CD4-positive, CD25-positive, alpha-beta regulatory T cell (primary cell): ENCODE data around the gene APOBEC3H. TPM values are rescaled to one million over a fixed set of nuclear protein-coding genes. Genes with fewer than 3 reads are reported as not detected.
A peak's percentile ranks its signal among the peaks of the same experiment; 100 is the strongest.

Experiments used
- ATAC-seq, 2 donors: fragments of 150-1000 bp; cut with Tn5 transposase; one replicate each; pipeline ENCODE4 v1.10.0; 2021; ENCODE audit warnings: low read depth in 2 of 2, moderate number of reproducible peaks in 2 of 2, moderate library complexity in 1 of 2
- DNase-seq, 3 donors: peaks; one replicate each; pipeline versions ENCODE4 v3.0.0 to v3.0.0-alpha.2; 2012 to 2022; ENCODE audit warnings: mixed read lengths in 1 of 3
- H3K27ac ChIP-seq: one replicate; pipeline ENCODE4 v1.7.0; 2013; ENCODE audit warnings: mild to moderate bottlenecking, low read length; ENCODE audit not compliant: insufficient read depth, poor library complexity, severe bottlenecking
- H3K27me3 ChIP-seq: one replicate; pipeline ENCODE4 v1.7.0; 2013; ENCODE audit warnings: low read length; ENCODE audit not compliant: control insufficient read depth, insufficient read depth
- H3K36me3 ChIP-seq: one replicate; pipeline ENCODE4 v1.7.0; 2013; ENCODE audit warnings: mild to moderate bottlenecking, low read length, moderate library complexity; ENCODE audit not compliant: control insufficient read depth, insufficient read depth
- H3K4me1 ChIP-seq: 2 replicates; pipeline ENCODE4 v1.7.0; 2013; ENCODE audit warnings: mild to moderate bottlenecking, low read length; ENCODE audit not compliant: insufficient read depth, control insufficient read depth, poor library complexity, severe bottlenecking
- H3K4me3 ChIP-seq: one replicate; pipeline ENCODE4 v1.7.0; 2013; ENCODE audit warnings: low read depth, mild to moderate bottlenecking, low read length, moderate library complexity
- H3K9me3 ChIP-seq, 2 experiments: 1 replicate in 1 of 2; 2 replicates in 1 of 2; pipeline ENCODE4 v1.7.0; 2013; ENCODE audit warnings: low read length in 2 of 2, mild to moderate bottlenecking in 1 of 2, moderate library complexity in 1 of 2; ENCODE audit not compliant: control insufficient read depth in 2 of 2
- H3K27ac Mint-ChIP-seq, 3 donors: one replicate each; pipeline ENCODE4 v1.8.0; 2020 to 2022; ENCODE audit warnings: mild to moderate bottlenecking in 3 of 3, mixed read lengths in 3 of 3, moderate library complexity in 2 of 3
- H3K27me3 Mint-ChIP-seq: one replicate; pipeline ENCODE4 v1.8.0; 2022; ENCODE audit warnings: mild to moderate bottlenecking, mixed read lengths
- H3K36me3 Mint-ChIP-seq: one replicate; pipeline ENCODE4 v1.8.0; 2020; ENCODE audit warnings: mixed read lengths
- H3K4me1 Mint-ChIP-seq, 4 donors: one replicate each; pipeline ENCODE4 v1.8.0; 2020 to 2022; ENCODE audit warnings: mixed read lengths in 4 of 4, mild to moderate bottlenecking in 1 of 4
- H3K4me3 Mint-ChIP-seq, 4 donors: one replicate each; pipeline ENCODE4 v1.8.0; 2020 to 2022; ENCODE audit warnings: mild to moderate bottlenecking in 4 of 4, mixed read lengths in 4 of 4, moderate library complexity in 3 of 4
- H3K9me3 Mint-ChIP-seq, 7 donors: one replicate each; pipeline ENCODE4 v1.8.0; 2020 to 2022; ENCODE audit warnings: mixed read lengths in 7 of 7, mild to moderate bottlenecking in 3 of 7, moderate library complexity in 2 of 7
- polyA plus RNA-seq, 4 donors: library from polyadenylated mRNA; unstranded; fragments of 300-500 nt; fragmentation: Illumina TruSeq; gene quantifications; one replicate each; pipeline ENCODE4 v1.2.3, GENCODE V29; 2021
- total RNA-seq: library from RNA; stranded (reverse); gene quantifications from one replicate; pipeline ENCODE4 v1.2.3, GENCODE V29; 2022

The APOBEC3H gene
- total and polyA plus RNA-seq, 5 donors from 2014 or later = 1.7 to 7.8 (median 2.6) TPM

- Mint-ChIP-seq H3K4me3 (peak overlapping the region; percentile 50 to 81 (median 68)), H3K27ac (peak overlapping the region; percentile 88 to 93 (median 88)), H3K36me3 (no peaks in the 10 kb centered on the region), H3K27me3 (no peaks in the 10 kb centered on the region), H3K4me1 (peaks cover 20 to 42% (median 30%) of the 10 kb centered on the region in 4 donors), H3K9me3 (no peaks in the 10 kb centered on the region)
- ATAC-seq = peak; percentile 69 to 72
- Histone ChIP-seq H3K36me3 (no peaks in the 10 kb centered on the region), H3K27me3 (no peaks in the 10 kb centered on the region), H3K4me3 (peak overlapping the region; percentile 68), H3K27ac (peak overlapping the region; percentile 86), H3K9me3 (no peaks in the 10 kb centered on the region), H3K4me1 (peaks cover 33% of the 10 kb centered on the region)
- DNase-seq = peak; percentile 60 to 92 (median 76)
Measured at GRCh38 chr22:39117585-39118191, 20.6 kb downstream of the APOBEC3H start.

DNA sequence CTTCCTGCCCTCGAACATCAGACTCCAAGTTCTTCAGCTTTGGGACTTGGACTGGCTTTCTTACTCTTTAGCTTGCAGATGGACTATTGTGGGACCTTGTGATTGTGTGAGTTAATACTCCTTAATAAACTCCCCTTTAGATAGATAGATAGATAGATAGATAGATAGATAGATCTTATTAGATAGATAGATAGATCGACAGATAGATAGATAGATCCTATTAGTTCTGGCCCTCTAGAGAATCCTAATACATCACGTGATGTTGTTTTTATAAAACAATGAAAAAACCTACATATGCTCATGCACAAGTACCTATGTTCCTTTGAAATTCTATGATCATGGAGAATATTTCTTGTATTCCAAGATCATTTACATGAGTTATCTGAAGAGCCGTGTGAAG, 23.9 kb downstream of the APOBEC3H start:
- ATAC-seq (no peak), DNase-seq (no peak)
- Histone ChIP-seq H3K4me3 (no peak overlapping the region), H3K36me3 (no peaks in the 10 kb centered on the region), H3K4me1 (peaks cover 33% of the 10 kb centered on the region), H3K27ac (no peak overlapping the region), H3K27me3 (no peaks in the 10 kb centered on the region), H3K9me3 (no peaks in the 10 kb centered on the region)
- Mint-ChIP-seq H3K27ac (peak overlapping the region in 2 of 3 donors; percentile 5 to 26), H3K4me3 (no peak overlapping the region), H3K9me3 (no peaks in the 10 kb centered on the region), H3K36me3 (no peaks in the 10 kb centered on the region), H3K4me1 (peaks cover 20 to 36% (median 24%) of the 10 kb centered on the region in 4 donors), H3K27me3 (no peaks in the 10 kb centered on the region)

DNA sequence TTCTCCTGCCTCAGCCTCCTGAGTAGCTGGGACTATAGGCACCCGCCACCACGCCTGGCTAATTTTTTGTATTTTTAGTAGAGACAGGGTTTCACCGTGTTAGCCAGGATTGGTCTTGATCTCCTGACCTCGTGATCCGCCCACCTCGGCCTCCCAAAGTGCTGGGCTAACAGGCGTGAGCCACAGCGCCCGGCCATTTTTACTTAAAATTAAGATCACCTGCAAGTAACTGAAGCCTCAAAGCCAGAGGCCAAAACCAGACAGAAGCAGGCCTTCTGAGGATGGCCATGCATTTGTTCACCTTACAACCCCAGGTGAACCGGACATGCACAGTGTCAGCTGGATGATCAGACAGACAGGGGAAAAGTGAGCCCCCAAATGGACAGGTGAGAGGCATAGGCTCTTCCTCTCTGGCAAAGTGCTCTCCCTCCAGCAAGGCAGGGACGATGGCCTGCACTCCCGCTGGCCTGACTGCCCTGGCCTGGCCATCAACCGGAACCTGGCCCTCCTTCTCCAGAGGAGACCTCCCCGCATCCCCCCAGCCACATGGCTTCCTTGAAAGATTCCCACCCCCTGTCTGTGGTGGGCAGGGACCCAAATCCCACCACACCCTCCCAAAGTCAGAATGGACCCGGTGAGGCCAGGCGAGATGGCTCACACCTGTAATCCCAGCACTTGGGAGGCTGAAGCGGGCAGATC, 25.9 kb downstream of the APOBEC3H start:
- Mint-ChIP-seq H3K4me1 (peaks cover 7 to 19% (median 9%) of the 10 kb centered on the region in 4 donors), H3K9me3 (no peaks in the 10 kb centered on the region), H3K27ac (no peak overlapping the region), H3K27me3 (no peaks in the 10 kb centered on the region), H3K4me3 (no peak overlapping the region), H3K36me3 (no peaks in the 10 kb centered on the region)
- H3K4me3 ChIP-seq = no peak overlapping the region
- H3K27ac ChIP-seq = no peak overlapping the region
- no peaks in the 10 kb centered on the region for H3K36me3 ChIP-seq
- DNase-seq (no peak), ATAC-seq (no peak)
- H3K9me3 ChIP-seq = no peaks in the 10 kb centered on the region
- H3K4me1 ChIP-seq = peaks cover 14% of the 10 kb centered on the region
- H3K27me3 ChIP-seq = no peaks in the 10 kb centered on the region

- H3K4me1 Mint-ChIP-seq = peaks cover 4 to 13% (median 7%) of the 10 kb centered on the region in 4 donors
- no peaks in the 10 kb centered on the region for H3K36me3 ChIP-seq
- no peak overlapping the region for H3K4me3 ChIP-seq
- H3K27ac ChIP-seq = no peak overlapping the region
- no peaks in the 10 kb centered on the region for H3K36me3 Mint-ChIP-seq
- ATAC-seq (no peak), DNase-seq (no peak)
- no peaks in the 10 kb centered on the region for H3K9me3 Mint-ChIP-seq
- no peak overlapping the region for H3K27ac Mint-ChIP-seq
- H3K27me3 Mint-ChIP-seq = no peaks in the 10 kb centered on the region
- peaks cover 6% of the 10 kb centered on the region for H3K4me1 ChIP-seq
- H3K4me3 Mint-ChIP-seq = no peak overlapping the region
- H3K27me3 ChIP-seq = no peaks in the 10 kb centered on the region
- H3K9me3 ChIP-seq = no peaks in the 10 kb centered on the region
Measured at GRCh38 chr22:39123751-39124581, 26.9 kb downstream of the APOBEC3H start.

GRCh38 chr22:39125622-39126021, 28.6 kb downstream of the APOBEC3H start:
- H3K36me3 Mint-ChIP-seq = peaks cover 4% of the 10 kb centered on the region
- DNase-seq (no peak), ATAC-seq (no peak)
- H3K27me3 Mint-ChIP-seq = no peaks in the 10 kb centered on the region
- peaks cover 4 to 20% (median 7%) of the 10 kb centered on the region in 4 donors for H3K4me1 Mint-ChIP-seq
- Histone ChIP-seq H3K36me3 (peaks cover 5% of the 10 kb centered on the region), H3K27ac (no peak overlapping the region), H3K4me1 (peaks cover 6% of the 10 kb centered on the region), H3K4me3 (no peak overlapping the region), H3K27me3 (no peaks in the 10 kb centered on the region), H3K9me3 (no peaks in the 10 kb centered on the region)
- H3K9me3 Mint-ChIP-seq = no peaks in the 10 kb centered on the region
- H3K4me3 Mint-ChIP-seq = no peak overlapping the region
- peak overlapping the region in 1 of 3 donors; percentile 37 for H3K27ac Mint-ChIP-seq

DNA sequence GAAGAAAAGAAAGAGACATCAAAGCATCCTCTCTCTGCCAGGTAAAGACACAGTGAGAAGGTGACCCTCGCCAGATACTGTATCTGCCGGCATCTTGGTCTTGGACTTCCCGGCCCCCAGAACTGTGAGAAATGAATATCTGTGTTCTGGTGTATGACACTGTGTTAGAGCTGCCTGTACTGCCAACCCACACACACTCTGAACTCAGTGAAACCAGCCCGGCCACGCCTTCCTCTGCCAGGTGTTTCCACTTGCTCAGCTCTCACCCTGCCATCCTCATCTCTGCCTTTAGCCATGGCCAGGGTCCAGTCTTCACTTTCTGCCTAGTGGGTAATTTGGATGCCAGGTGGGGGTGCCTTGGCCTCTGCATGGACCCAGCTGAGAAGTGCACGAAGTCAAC, 31.5 kb downstream of the APOBEC3H start:
- Histone ChIP-seq H3K9me3 (no peaks in the 10 kb centered on the region), H3K27me3 (no peaks in the 10 kb centered on the region), H3K4me3 (no peak overlapping the region), H3K27ac (no peak overlapping the region), H3K36me3 (peaks cover 26% of the 10 kb centered on the region), H3K4me1 (no peaks in the 10 kb centered on the region)
- no peaks in the 10 kb centered on the region for H3K27me3 Mint-ChIP-seq
- H3K9me3 Mint-ChIP-seq = no peaks in the 10 kb centered on the region
- peaks cover 7% of the 10 kb centered on the region for H3K36me3 Mint-ChIP-seq
- no peak overlapping the region for H3K4me3 Mint-ChIP-seq
- DNase-seq (no peak), ATAC-seq (no peak)
- H3K4me1 Mint-ChIP-seq = peaks cover 0 to 10% (median 2%) of the 10 kb centered on the region in 4 donors
- peak overlapping the region in 2 of 3 donors; percentile 38 to 74 for H3K27ac Mint-ChIP-seq

DNA sequence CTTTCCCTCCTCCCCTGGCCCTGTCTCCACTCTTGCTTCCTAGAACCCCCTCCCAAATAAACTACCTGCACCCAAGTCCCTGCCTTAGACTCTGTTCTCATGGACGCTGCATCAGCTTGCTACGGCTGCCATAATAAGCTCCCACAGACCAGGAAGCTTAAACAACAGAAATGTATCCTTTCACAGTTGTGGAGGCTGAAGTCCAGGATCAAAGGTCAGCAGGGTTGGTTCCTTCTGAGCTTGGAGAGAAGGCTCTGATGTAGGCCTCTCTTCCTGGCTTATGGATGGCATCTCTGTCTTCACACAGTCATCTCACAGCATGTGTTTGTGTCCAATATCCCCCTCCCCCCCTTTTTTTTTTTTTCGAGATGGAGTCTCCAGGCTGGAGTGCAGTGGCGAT, 32.0 kb downstream of the APOBEC3H start:
- Mint-ChIP-seq H3K4me1 (peaks cover 0 to 10% (median 2%) of the 10 kb centered on the region in 4 donors), H3K27me3 (no peaks in the 10 kb centered on the region), H3K9me3 (no peaks in the 10 kb centered on the region), H3K36me3 (peaks cover 7% of the 10 kb centered on the region), H3K4me3 (no peak overlapping the region), H3K27ac (peak overlapping the region in 2 of 3 donors; percentile 38 to 84)
- Histone ChIP-seq H3K36me3 (peaks cover 32% of the 10 kb centered on the region), H3K27me3 (no peaks in the 10 kb centered on the region), H3K4me3 (no peak overlapping the region), H3K9me3 (no peaks in the 10 kb centered on the region), H3K27ac (no peak overlapping the region), H3K4me1 (no peaks in the 10 kb centered on the region)
- DNase-seq (no peak), ATAC-seq (no peak)
